Stimulated activated CD8-positive, alpha-beta memory T cell treated with anti-CD3 and anti-CD28 coated beads, Interleukin-2, amount 100 ng/mL, for 48 hours (primary cell): Measurements from ENCODE around the gene ELL.
"Not testable (repeated sequence)": the region's sequence is repeated elsewhere in the genome, so short reads cannot be mapped to it uniquely, and the experiment has no call there.

Experiments
- DNase-seq, 2 donors: peaks; one replicate each; pipeline ENCODE4 v3.0.0-alpha.2; 2020; ENCODE audit warnings: low read depth in 2 of 2

ELL gene

GRCh38 chr19:18402455-18403248 lies 119.2 kb downstream of the ELL start:
- not testable (repeated sequence) for DNase-seq

GRCh38 chr19:18401580-18402112 lies 120.2 kb downstream of the ELL start:
- no peak for DNase-seq

GRCh38 chr19:18399008-18399407 lies 122.9 kb downstream of the ELL start:
- DNase-seq = no peak

GRCh38 chr19:18397242-18398202 lies 124.3 kb downstream of the ELL start, which contains the start of gene LRRC25:
Gene LRRC25 (minus strand): TSS chr19:18397622. CDS start chr19:18396963, 659 bp downstream.
- DNase-seq = no peak

GRCh38 chr19:18396471-18397241 lies 125.2 kb downstream of the ELL start:
- DNase-seq = no peak

GRCh38 chr19:18393836-18394235 lies 128.0 kb downstream of the ELL start:
- no peak for DNase-seq

- no peak for DNase-seq
Observed at GRCh38 chr19:18392926-18393325, 128.9 kb downstream of the ELL start.
